ENCODE data around the gene SLAMF6.

The SLAMF6 gene

GRCh38 chr1:160537714-160538665 is 14.9 kb upstream of the SLAMF6 start:
- TF ChIP-seq TCF12 (IDR thresholded peaks at IDR 0.05; ENCODE audit: low read depth) (no peak), EGR1 (IDR thresholded peaks at IDR 0.05) (no peak), USF1 (IDR thresholded peaks at IDR 0.05) (no peak), EP300 (IDR thresholded peaks at IDR 0.05; ENCODE audit: borderline replicate concordance) (no peak), FOXM1 (IDR thresholded peaks at IDR 0.05; ENCODE audit: borderline replicate concordance, low read depth) (no peak), CEBPB (IDR thresholded peaks at IDR 0.05) (no peak), RAD21 (IDR thresholded peaks at IDR 0.05; ENCODE audit: low read depth) (no peak), TEAD4 (IDR thresholded peaks at IDR 0.05) (no peak), MAX (IDR thresholded peaks at IDR 0.05) (no peak), NFIC (IDR thresholded peaks at IDR 0.05) (no peak), CREB1 (IDR thresholded peaks at IDR 0.05; ENCODE audit: low read depth) (no peak), TAF1 (IDR thresholded peaks at IDR 0.05; ENCODE audit: low read depth) (no peak)

GRCh38 chr1:160534823-160535605 is 12.0 kb upstream of the SLAMF6 start:
- no peak for TF ChIP-seq MAX (IDR thresholded peaks at IDR 0.05)
- TF ChIP-seq NFIC (IDR thresholded peaks at IDR 0.05), result no peak
- no peak for TF ChIP-seq ZBTB7A (IDR thresholded peaks at IDR 0.05; ENCODE audit: low read depth)
- no peak for TF ChIP-seq EGR1 (IDR thresholded peaks at IDR 0.05)
- no peak for TF ChIP-seq USF1 (IDR thresholded peaks at IDR 0.05)
- no peak for TF ChIP-seq CEBPB (IDR thresholded peaks at IDR 0.05)
- no peak for TF ChIP-seq TAF1 (IDR thresholded peaks at IDR 0.05; ENCODE audit: low read depth)
- TF ChIP-seq REST (IDR thresholded peaks at IDR 0.05; ENCODE audit: low read depth), result no peak
- TF ChIP-seq FOXM1 (IDR thresholded peaks at IDR 0.05; ENCODE audit: borderline replicate concordance, low read depth), result no peak
- TF ChIP-seq CREB1 (IDR thresholded peaks at IDR 0.05; ENCODE audit: low read depth), result no peak
- no peak for TF ChIP-seq RAD21 (IDR thresholded peaks at IDR 0.05; ENCODE audit: low read depth)
- no peak for TF ChIP-seq TEAD4 (IDR thresholded peaks at IDR 0.05)
- no peak for TF ChIP-seq TCF12 (IDR thresholded peaks at IDR 0.05; ENCODE audit: low read depth)
- no peak for TF ChIP-seq YY1 (IDR thresholded peaks at IDR 0.05; ENCODE audit: low read depth)
- no peak for TF ChIP-seq EP300 (IDR thresholded peaks at IDR 0.05; ENCODE audit: borderline replicate concordance)

- TF ChIP-seq EGR1 (IDR thresholded peaks at IDR 0.05), result no peak
- no peak for TF ChIP-seq EP300 (IDR thresholded peaks at IDR 0.05; ENCODE audit: borderline replicate concordance)
- no peak for TF ChIP-seq MAX (IDR thresholded peaks at IDR 0.05)
- no peak for TF ChIP-seq CREB1 (IDR thresholded peaks at IDR 0.05; ENCODE audit: low read depth)
- TF ChIP-seq TEAD4 (IDR thresholded peaks at IDR 0.05), result no peak
- TF ChIP-seq ZBTB7A (IDR thresholded peaks at IDR 0.05; ENCODE audit: low read depth), result no peak
- TF ChIP-seq REST (IDR thresholded peaks at IDR 0.05; ENCODE audit: low read depth), result no peak
- no peak for TF ChIP-seq USF1 (IDR thresholded peaks at IDR 0.05)
- TF ChIP-seq FOXM1 (IDR thresholded peaks at IDR 0.05; ENCODE audit: borderline replicate concordance, low read depth), result no peak
- TF ChIP-seq TAF1 (IDR thresholded peaks at IDR 0.05; ENCODE audit: low read depth), result no peak
- no peak for TF ChIP-seq CEBPB (IDR thresholded peaks at IDR 0.05)
- no peak for TF ChIP-seq YY1 (IDR thresholded peaks at IDR 0.05; ENCODE audit: low read depth)
- TF ChIP-seq RAD21 (IDR thresholded peaks at IDR 0.05; ENCODE audit: low read depth), result no peak
These were observed 919 bp downstream of the SLAMF6 start for GRCh38 chr1:160522136-160522535.

GRCh38 chr1:160521554-160521953 is 1.5 kb downstream of the SLAMF6 start:
- TF ChIP-seq MAX (IDR thresholded peaks at IDR 0.05) (no peak), YY1 (IDR thresholded peaks at IDR 0.05; ENCODE audit: low read depth) (no peak), NFIC (IDR thresholded peaks at IDR 0.05) (no peak), REST (IDR thresholded peaks at IDR 0.05; ENCODE audit: low read depth) (no peak), TAF1 (IDR thresholded peaks at IDR 0.05; ENCODE audit: low read depth) (no peak), TCF12 (IDR thresholded peaks at IDR 0.05; ENCODE audit: low read depth) (no peak), CREB1 (IDR thresholded peaks at IDR 0.05; ENCODE audit: low read depth) (no peak), EP300 (IDR thresholded peaks at IDR 0.05; ENCODE audit: borderline replicate concordance) (no peak)
